Stimulated activated CD4-positive, alpha-beta T cell treated with anti-CD3 and anti-CD28 coated beads, TNF-alpha, amount 100 ng/mL, for 1 hour (primary cell): ENCODE measurements around the gene PPP1R3G.
"Not testable (repeated sequence)": the region's sequence is repeated elsewhere in the genome, so short reads cannot be mapped to it uniquely, and the experiment has no call there.

ENCODE experiments used
- DNase-seq, 3 donors: peaks; one replicate each; pipeline ENCODE4 v3.0.0-alpha.2; 2020; ENCODE audit warnings: low read depth in 3 of 3, low spot score in 1 of 3

The PPP1R3G gene

GRCh38 chr6:5084781-5085647 is at the start of gene PPP1R3G:
Gene PPP1R3G (plus strand): TSS chr6:5085341. CDS start chr6:5085486, 145 bp downstream.
- no peak for DNase-seq

GRCh38 chr6:5036269-5036668 is 48.9 kb upstream of the PPP1R3G start:
- DNase-seq = no peak

GRCh38 chr6:5041955-5042354 is 43.2 kb upstream of the PPP1R3G start:
- DNase-seq = no peak

GRCh38 chr6:5042436-5042835 is 42.7 kb upstream of the PPP1R3G start:
- no peak for DNase-seq

GRCh38 chr6:5044866-5045265 is 40.3 kb upstream of the PPP1R3G start:
- DNase-seq = no peak

GRCh38 chr6:5045416-5045815 is 39.7 kb upstream of the PPP1R3G start:
- no peak for DNase-seq

- no peak for DNase-seq
Measured at GRCh38 chr6:5046430-5046829, 38.7 kb upstream of the PPP1R3G start.

- no peak for DNase-seq
Measured at GRCh38 chr6:5050009-5050408, 35.1 kb upstream of the PPP1R3G start.

GRCh38 chr6:5051394-5051793 is 33.7 kb upstream of the PPP1R3G start:
- DNase-seq = no peak

- no peak for DNase-seq
Measured at GRCh38 chr6:5053038-5053437, 32.1 kb upstream of the PPP1R3G start.

GRCh38 chr6:5053864-5054244 is 31.3 kb upstream of the PPP1R3G start:
- no peak for DNase-seq

GRCh38 chr6:5054245-5054873 is 30.8 kb upstream of the PPP1R3G start:
- no peak for DNase-seq

GRCh38 chr6:5055118-5055517 is 30.0 kb upstream of the PPP1R3G start:
- no peak for DNase-seq

GRCh38 chr6:5058254-5058653 is 26.9 kb upstream of the PPP1R3G start:
- no peak for DNase-seq

- DNase-seq = no peak
Measured at GRCh38 chr6:5059036-5059896, 25.9 kb upstream of the PPP1R3G start.

- not testable (repeated sequence) for DNase-seq
Measured at GRCh38 chr6:5060439-5060838, 24.7 kb upstream of the PPP1R3G start.

GRCh38 chr6:5061152-5061551 is 24.0 kb upstream of the PPP1R3G start:
- DNase-seq = no peak

- DNase-seq = no peak
Measured at GRCh38 chr6:5063617-5064016, 21.5 kb upstream of the PPP1R3G start.

GRCh38 chr6:5066456-5067093 is 18.6 kb upstream of the PPP1R3G start:
- no peak for DNase-seq

- no peak for DNase-seq
Measured at GRCh38 chr6:5067305-5067704, 17.8 kb upstream of the PPP1R3G start.

- DNase-seq = no peak
Measured at GRCh38 chr6:5068153-5068751, 16.9 kb upstream of the PPP1R3G start.
